Retinal pigment epithelial cell (primary cell): ENCODE results near the gene HMSD.
"Not testable (repeated sequence)": the region's sequence is repeated elsewhere in the genome, so short reads cannot be mapped to it uniquely, and the experiment has no call there.

ENCODE experiments used
- DNase-seq: peaks from one replicate; pipeline ENCODE4 v3.0.0-alpha.2; 2010; ENCODE audit warnings: low read depth
- H3K4me3 ChIP-seq: 2 replicates; pipeline ENCODE4 v1.5.1; 2011; ENCODE audit warnings: mild to moderate bottlenecking, low read length, control low read depth, moderate library complexity
- CTCF ChIP-seq: conservative IDR thresholded peaks from 2 replicates; pipeline ENCODE4 v1.5.1; 2011; ENCODE audit warnings: low read depth, low read length, control low read depth, inconsistent platforms

Gene HMSD

GRCh38 chr18:63936156-63936931 is 12.8 kb upstream of the HMSD start:
- peak; percentile 75 for TF ChIP-seq CTCF
- peak; percentile 16 for DNase-seq
- H3K4me3 ChIP-seq: peak overlapping the region; percentile 64

GRCh38 chr18:63936932-63937393 is 12.1 kb upstream of the HMSD start:
- peak overlapping the region; percentile 64 for H3K4me3 ChIP-seq
- no peak for DNase-seq
- TF ChIP-seq CTCF: no peak

GRCh38 chr18:63940008-63940407 is 9.1 kb upstream of the HMSD start:
- no peak overlapping the region for H3K4me3 ChIP-seq
- no peak for DNase-seq
- TF ChIP-seq CTCF: no peak

GRCh38 chr18:63940543-63941050 is 8.5 kb upstream of the HMSD start:
- not testable (repeated sequence) for H3K4me3 ChIP-seq, DNase-seq

DNA sequence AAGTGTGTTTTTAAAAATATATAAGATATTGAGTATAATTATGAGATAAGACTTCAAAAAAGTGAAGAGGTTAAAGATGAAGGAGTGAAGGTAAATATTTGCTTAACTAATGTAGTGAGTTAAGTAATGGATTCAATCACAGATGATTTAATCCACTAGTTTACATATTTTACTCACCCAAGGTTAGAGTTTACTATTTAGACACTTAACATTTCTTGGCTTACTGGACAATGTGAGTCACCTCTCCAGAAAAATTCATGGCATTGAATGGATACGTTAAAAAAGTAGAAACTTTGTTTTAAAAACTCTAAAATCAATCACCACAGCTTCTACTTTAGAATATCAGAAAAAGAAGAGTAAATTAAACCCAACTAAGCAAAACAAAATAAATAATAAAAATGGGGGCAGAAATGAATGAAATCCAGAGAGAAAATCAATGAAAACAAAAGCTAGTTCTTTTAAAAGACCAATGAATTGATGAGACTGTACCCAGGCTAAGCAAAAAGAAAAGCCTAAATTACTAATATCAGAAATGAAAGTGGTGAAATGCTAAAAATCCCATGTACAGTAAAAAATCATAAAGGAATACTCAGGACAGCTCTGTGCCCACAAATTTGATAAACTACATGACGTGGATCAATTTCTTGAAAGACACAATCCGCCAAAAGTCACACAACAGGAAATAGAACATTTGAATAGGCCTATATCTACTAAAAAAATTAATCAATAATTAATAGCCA is 1.9 kb upstream of the HMSD start:
- H3K4me3 ChIP-seq: no peak overlapping the region
- no peak for DNase-seq
- TF ChIP-seq CTCF: no peak

- no peak overlapping the region for H3K4me3 ChIP-seq
- peak; percentile 39 for TF ChIP-seq CTCF
- DNase-seq: no peak
Measured at GRCh38 chr18:63951302-63951705, 2.2 kb downstream of the HMSD start.

- no peak for TF ChIP-seq CTCF
- DNase-seq: no peak
- no peak overlapping the region for H3K4me3 ChIP-seq
Measured at GRCh38 chr18:63953811-63954210, 4.7 kb downstream of the HMSD start.
